ENCODE results near the gene LONP1.
A peak's percentile ranks its signal among the peaks of the same experiment; 100 is the strongest.

Gene LONP1

DNA sequence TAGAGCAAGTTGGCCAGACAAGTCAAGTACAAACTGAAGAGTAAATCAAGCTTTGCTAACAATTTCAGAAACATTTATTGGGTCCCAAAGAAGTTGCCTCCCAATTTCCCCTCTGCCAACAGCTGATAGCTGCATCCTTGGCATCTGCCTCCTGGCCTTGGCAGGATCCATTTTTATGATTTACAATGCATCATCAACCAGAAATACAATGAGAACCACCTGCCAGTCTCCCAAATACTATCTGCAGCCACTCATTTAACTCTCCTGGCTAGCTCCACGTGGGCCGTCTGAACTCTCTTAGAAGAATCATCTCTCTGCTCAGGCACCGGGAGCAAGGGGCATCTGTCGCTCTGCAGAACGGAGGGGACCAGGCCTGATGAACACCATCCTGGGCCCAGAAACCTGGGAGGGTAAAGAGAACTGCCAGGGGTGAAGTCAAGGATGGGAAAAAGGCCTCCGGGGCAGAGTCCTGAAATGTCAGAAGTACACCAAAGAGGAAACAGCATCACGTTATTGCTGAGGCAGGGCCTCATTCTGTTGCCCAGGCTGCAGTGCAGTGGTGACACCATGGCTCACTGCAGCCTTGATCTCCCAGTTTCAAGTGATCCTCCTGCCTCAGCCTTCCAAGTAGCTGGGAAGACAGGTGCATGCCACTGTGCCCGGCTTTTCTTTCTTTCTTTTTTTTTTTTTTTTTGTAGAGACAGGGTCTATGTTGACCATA is 2.6 kb downstream of the LONP1 start:
- TF ChIP-seq, protein P1, sequence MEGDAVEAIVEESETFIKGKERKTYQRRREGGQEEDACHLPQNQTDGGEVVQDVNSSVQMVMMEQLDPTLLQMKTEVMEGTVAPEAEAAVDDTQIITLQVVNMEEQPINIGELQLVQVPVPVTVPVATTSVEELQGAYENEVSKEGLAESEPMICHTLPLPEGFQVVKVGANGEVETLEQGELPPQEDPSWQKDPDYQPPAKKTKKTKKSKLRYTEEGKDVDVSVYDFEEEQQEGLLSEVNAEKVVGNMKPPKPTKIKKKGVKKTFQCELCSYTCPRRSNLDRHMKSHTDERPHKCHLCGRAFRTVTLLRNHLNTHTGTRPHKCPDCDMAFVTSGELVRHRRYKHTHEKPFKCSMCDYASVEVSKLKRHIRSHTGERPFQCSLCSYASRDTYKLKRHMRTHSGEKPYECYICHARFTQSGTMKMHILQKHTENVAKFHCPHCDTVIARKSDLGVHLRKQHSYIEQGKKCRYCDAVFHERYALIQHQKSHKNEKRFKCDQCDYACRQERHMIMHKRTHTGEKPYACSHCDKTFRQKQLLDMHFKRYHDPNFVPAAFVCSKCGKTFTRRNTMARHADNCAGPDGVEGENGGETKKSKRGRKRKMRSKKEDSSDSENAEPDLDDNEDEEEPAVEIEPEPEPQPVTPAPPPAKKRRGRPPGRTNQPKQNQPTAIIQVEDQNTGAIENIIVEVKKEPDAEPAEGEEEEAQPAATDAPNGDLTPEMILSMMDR (conservative IDR thresholded peaks at IDR 0.05), result no peak
- TF ChIP-seq ZFX (IDR thresholded peaks at IDR 0.05), result no peak
- H3K27ac ChIP-seq, result peak overlapping the region; percentile 84; the same call in 1 of the 2 replicates

DNA sequence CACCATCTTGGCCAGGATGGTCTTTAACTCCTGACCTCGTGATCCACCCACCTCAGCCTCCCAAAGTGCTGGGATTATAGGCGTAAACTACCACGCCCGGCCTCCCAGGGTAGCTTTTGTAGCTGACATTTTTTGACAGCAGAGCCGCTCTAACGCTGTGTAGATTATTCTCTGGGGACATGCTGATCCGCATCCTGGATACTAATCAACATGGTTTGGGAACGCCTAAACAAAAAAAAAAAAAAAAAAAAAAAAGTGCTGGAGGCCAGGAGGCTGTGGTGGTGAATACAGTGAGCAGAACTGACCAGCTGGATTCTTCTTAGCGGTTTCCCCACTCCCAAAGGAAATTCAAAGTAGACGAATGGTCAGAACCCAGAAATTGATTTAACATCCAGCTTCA is 5.1 kb downstream of the LONP1 start:
- H3K27ac ChIP-seq, result no peak overlapping the region
- TF ChIP-seq, protein P1 (conservative IDR thresholded peaks at IDR 0.05), result no peak
- no peak for TF ChIP-seq ZFX (IDR thresholded peaks at IDR 0.05)

DNA sequence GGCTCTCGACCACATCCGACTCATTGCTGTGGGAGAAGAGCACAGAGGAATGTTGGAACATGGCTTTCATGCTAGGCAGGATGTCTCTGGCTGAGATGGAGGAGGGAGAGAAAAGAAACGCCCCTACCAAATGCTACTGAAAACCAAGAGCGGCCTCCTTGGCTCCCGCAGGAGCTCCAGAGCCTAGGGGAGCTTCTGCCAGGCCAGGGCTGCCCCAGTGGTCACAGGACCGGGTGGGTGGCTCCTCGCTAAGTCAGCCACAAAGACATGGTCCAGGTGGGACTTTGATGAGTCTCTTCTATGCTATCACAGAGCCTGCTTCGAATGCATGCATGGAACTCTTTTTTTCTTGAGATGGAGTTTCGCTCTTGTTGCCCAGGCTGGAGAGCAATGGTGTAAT is 6.7 kb downstream of the LONP1 start:
- TF ChIP-seq ZFX (IDR thresholded peaks at IDR 0.05), result no peak
- TF ChIP-seq, protein P1 (conservative IDR thresholded peaks at IDR 0.05), result no peak

DNA sequence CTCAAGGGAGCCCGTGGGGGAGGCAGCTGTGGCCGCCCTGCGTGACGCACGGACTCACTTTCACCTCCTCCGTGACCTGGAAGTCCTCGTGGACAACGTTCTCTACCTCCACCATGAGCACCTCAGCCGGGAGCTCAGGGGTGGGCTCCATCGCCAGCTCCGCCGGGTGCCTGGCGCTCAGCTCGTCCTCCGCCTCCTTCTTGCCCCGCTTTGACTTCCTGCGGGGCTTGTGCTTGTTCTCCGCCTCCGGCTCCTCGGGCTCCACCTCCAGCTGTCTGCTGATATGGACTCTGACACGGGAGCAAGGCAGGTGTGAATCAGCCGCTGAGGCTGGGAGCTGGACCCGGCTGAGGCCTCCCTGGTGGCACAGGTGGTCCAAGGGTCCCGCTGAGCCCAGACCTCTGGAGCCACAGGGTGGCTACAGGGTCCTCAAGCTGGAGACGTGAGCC is 8.2 kb downstream of the LONP1 start:
- no peak for TF ChIP-seq ZFX (IDR thresholded peaks at IDR 0.05)
- TF ChIP-seq, protein P1 (conservative IDR thresholded peaks at IDR 0.05), result no peak
- no peak overlapping the region for H3K27ac ChIP-seq

More for the DNA sequence above, 6.7 kb downstream of the LONP1 start:
- H3K27ac ChIP-seq, result no peak overlapping the region

DNA sequence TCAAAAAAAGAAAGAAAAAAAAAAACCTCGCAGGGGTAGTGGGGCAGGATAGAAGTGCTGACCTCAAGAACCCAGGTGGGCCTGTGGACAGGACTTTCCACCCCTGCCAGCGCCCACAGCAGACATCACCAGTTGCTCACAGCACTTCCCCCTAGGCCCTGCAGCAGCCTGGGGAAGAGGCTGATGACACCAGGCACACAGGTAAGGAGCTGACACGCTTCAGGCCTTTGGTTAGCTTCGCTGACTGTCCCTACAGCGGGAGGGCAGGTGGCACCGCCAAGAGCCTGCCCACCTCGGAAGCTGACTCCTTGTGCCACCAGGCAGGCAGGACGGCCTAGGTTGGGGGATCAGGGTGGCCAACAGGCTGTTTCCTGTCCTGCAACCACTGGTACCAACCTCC is 8.9 kb downstream of the LONP1 start:
- no peak overlapping the region for H3K27ac ChIP-seq
- TF ChIP-seq ZFX (IDR thresholded peaks at IDR 0.05), result no peak
- TF ChIP-seq, protein P1 (conservative IDR thresholded peaks at IDR 0.05), result no peak

DNA sequence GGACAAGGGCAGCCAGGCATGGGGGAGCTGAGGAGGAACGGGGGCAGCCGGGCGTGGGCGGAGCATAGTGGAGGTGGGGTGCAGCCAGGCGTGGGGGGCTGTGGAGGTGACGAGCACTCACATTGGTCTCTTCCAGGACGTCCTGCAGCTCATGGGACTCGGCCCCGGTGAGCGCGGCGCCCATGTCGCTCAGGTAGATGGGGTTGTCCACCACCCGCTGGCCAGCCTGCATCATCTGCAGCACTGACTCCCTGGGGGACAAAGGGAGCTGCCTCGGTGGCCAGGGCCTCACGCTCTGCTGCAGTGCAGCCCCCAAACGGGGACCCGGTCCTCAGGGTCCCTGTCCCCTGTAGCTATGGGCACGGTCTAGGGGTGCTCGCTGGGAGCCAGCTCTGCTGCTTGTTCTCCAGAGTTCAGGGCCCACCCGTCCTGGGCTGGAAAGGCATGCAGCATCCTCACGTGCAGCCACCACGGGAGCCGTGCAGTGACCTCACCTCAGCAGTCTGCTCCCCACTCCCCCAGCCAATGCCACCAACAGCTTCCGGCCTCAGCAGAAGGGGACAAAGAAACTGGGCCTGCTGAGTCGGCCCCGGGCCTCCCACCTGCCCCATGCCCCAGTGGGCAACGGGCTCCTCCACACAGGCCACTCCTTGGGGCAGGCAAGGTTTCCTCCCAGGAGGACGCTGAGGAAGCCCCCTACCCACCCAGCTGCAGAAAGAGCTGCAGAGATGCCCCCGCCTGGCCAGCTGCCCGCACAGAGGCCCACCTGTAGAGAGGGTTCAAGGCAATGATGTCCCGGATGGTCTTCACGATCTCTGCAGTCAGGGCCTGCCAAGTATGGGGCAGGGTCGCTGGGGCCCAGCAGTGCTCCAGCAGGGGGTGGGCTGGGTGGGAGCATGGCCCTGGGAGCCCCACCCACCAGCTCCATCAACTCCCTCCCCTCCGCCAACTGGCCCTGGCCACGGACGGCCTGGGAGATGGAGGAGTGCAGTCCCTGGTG is 12.1 kb downstream of the LONP1 start:
- TF ChIP-seq, protein P1 (conservative IDR thresholded peaks at IDR 0.05), result no peak
- TF ChIP-seq ZFX (IDR thresholded peaks at IDR 0.05), result no peak
- H3K27ac ChIP-seq, result no peak overlapping the region
